Neuronal stem cell (in vitro differentiated cells): ENCODE measurements around the gene RNF150.

Experiments
- DNase-seq: peaks from one replicate; pipeline ENCODE4 v3.0.0-alpha.2; 2013; ENCODE audit warnings: low spot score
- H2AFZ ChIP-seq: one replicate; pipeline ENCODE4 v1.6.1; 2013; ENCODE audit warnings: mild to moderate bottlenecking, low read length, inconsistent platforms
- H2AK5ac ChIP-seq: 2 replicates; pipeline ENCODE4 v1.6.1; 2013; ENCODE audit warnings: low read depth, mild to moderate bottlenecking, inconsistent platforms, low read length, moderate library complexity, mixed read lengths
- H2BK120ac ChIP-seq: 2 replicates; pipeline ENCODE4 v1.6.1; 2013; ENCODE audit warnings: low read depth, mild to moderate bottlenecking, inconsistent platforms, low read length, moderate library complexity, mixed read lengths
- H2BK12ac ChIP-seq: one replicate; pipeline ENCODE4 v1.6.1; 2013; ENCODE audit warnings: low read length, inconsistent platforms
- H2BK15ac ChIP-seq: 2 replicates; pipeline ENCODE4 v1.6.1; 2013; ENCODE audit warnings: mild to moderate bottlenecking, low read length, inconsistent platforms, mixed read lengths
- H2BK5ac ChIP-seq: one replicate; pipeline ENCODE4 v1.6.1; 2013; ENCODE audit warnings: inconsistent platforms, mild to moderate bottlenecking, low read length, moderate library complexity
- H3K14ac ChIP-seq: one replicate; pipeline ENCODE4 v1.6.1; 2013; ENCODE audit warnings: low read length, inconsistent platforms
- H3K18ac ChIP-seq: 2 replicates; pipeline ENCODE4 v1.6.1; 2013; ENCODE audit warnings: low read length, inconsistent platforms
- H3K23ac ChIP-seq: 2 replicates; pipeline ENCODE4 v1.6.1; 2013; ENCODE audit warnings: low read depth, mild to moderate bottlenecking, mixed read lengths, low read length, inconsistent platforms; ENCODE audit not compliant: poor library complexity
- H3K27ac ChIP-seq: replicated peaks from 3 replicates; pipeline ENCODE4 v1.5.1; 2013; ENCODE audit warnings: low read length, inconsistent platforms
- H3K27me3 ChIP-seq, 3 experiments: 2 replicates each; pipeline ENCODE4 v1.6.1; 2013; ENCODE audit warnings: low read length in 3 of 3, mild to moderate bottlenecking in 2 of 3, inconsistent platforms in 1 of 3, low read depth in 1 of 3, mixed read lengths in 1 of 3, moderate library complexity in 1 of 3; ENCODE audit not compliant: control insufficient read depth in 3 of 3, insufficient read depth in 3 of 3
- H3K36me3 ChIP-seq, 2 donors: replicated peaks in 1 of 2; 2 replicates each; pipeline ENCODE4 v1.6.1; 2013; ENCODE audit warnings: low read length in 2 of 2; ENCODE audit not compliant: control insufficient read depth in 2 of 2, insufficient read depth in 2 of 2
- H3K4ac ChIP-seq: 2 replicates; pipeline ENCODE4 v1.6.1; 2013; ENCODE audit warnings: inconsistent platforms, mild to moderate bottlenecking, low read length, moderate library complexity
- H3K4me1 ChIP-seq, 2 donors: 1 replicate in 1 of 2; 2 replicates in 1 of 2; pipeline ENCODE4 v1.6.1; 2013; ENCODE audit warnings: low read length in 2 of 2, low read depth in 1 of 2; ENCODE audit not compliant: control insufficient read depth in 2 of 2, insufficient read depth in 1 of 2
- H3K4me2 ChIP-seq: one replicate; pipeline ENCODE4 v1.6.1; 2013; ENCODE audit warnings: mild to moderate bottlenecking, low read length, inconsistent platforms; ENCODE audit not compliant: insufficient read depth, poor library complexity, severe bottlenecking
- H3K4me3 ChIP-seq, 2 donors: 2 replicates each; pipeline ENCODE4 v1.5.1; 2013; ENCODE audit warnings: low read length in 2 of 2, mild to moderate bottlenecking in 2 of 2, inconsistent platforms in 1 of 2, moderate library complexity in 1 of 2
- H3K79me1 ChIP-seq: one replicate; pipeline ENCODE4 v1.6.1; 2013; ENCODE audit warnings: low read depth, mild to moderate bottlenecking, inconsistent platforms, low read length, moderate library complexity
- H3K9ac ChIP-seq: one replicate; pipeline ENCODE4 v1.6.1; 2013; ENCODE audit warnings: mild to moderate bottlenecking, low read depth, low read length, inconsistent platforms; ENCODE audit not compliant: poor library complexity
- H3K9me3 ChIP-seq, 2 donors: replicated peaks in 1 of 2; 2 replicates each; pipeline versions ENCODE3 to v1.6.1; 2013; ENCODE audit warnings: low read length in 2 of 2, mild to moderate bottlenecking in 2 of 2, inconsistent platforms in 1 of 2, low read depth in 1 of 2, mixed read lengths in 1 of 2, moderate library complexity in 1 of 2; ENCODE audit not compliant: control insufficient read depth in 2 of 2, insufficient read depth in 1 of 2
- H4K8ac ChIP-seq: one replicate; pipeline ENCODE4 v1.6.1; 2013; ENCODE audit warnings: low read depth, mild to moderate bottlenecking, inconsistent platforms, low read length, moderate library complexity
- H4K91ac ChIP-seq: one replicate; pipeline ENCODE4 v1.6.1; 2013; ENCODE audit warnings: low read length, low read depth, mild to moderate bottlenecking, inconsistent platforms; ENCODE audit not compliant: poor library complexity
- WGBS, 2 donors: extraction: QIAGEN DNeasy Blood & Tissue Kit; methylation state at CpG; one replicate each; pipeline ENCODE4 v1.1.7; 2013; ENCODE audit warnings: missing lambda C conversion rate in 2 of 2, mixed read lengths in 1 of 2; ENCODE audit not compliant: insufficient read length in 2 of 2, insufficient replicate concordance in 1 of 2; ENCODE audit errors: extremely low coverage in 2 of 2; 5-methylcytosine and 5-hydroxymethylcytosine counted together

Gene RNF150

DNA sequence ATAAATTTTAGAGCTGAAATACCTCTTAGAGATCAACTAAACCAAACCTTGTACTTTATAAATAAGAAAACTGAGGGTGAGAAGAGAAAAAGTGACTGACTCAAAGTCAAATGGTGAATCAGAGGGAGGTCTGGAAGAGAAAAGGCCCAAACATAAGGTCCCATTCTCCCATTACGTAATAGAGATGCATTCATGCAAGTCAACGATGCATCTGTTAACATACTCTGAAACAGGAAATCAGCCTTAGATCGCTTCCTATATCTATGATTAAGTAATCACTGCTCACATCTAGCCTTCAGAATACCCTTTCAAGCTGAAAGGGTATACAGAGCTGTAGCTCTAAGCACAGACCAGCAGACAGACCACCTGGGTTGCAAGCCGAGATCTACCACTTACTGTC, 6.5 kb downstream of the RNF150 start:
- DNase-seq: no peak
- Histone ChIP-seq H3K4me2 (no peak overlapping the region), H2BK120ac (no peak overlapping the region), H2BK5ac (no peak overlapping the region), H3K23ac (no peak overlapping the region), H4K8ac (no peak overlapping the region), H2AK5ac (no peak overlapping the region), H2BK15ac (no peak overlapping the region), H2BK12ac (no peak overlapping the region), H3K4me3 (no peak overlapping the region), H3K36me3 (peaks cover 0 to 17% of the 10 kb centered on the region in 2 donors), H3K79me1 (no peaks in the 10 kb centered on the region), H3K4ac (no peak overlapping the region), H3K27me3 (peaks cover 0 to 15% (median 4%) of the 10 kb centered on the region in 3 experiments), H4K91ac (no peak overlapping the region), H3K27ac (no peak overlapping the region), H3K9me3 (peaks cover 0 to 5% of the 10 kb centered on the region in 2 donors), H2AFZ (no peak overlapping the region), H3K18ac (no peak overlapping the region), H3K14ac (no peak overlapping the region), H3K9ac (no peak overlapping the region), H3K4me1 (peaks cover 3 to 8% of the 10 kb centered on the region in 2 donors)
- WGBS, 2 donors: no CpG with 5 or more reads among the region's 4 CpGs

DNA sequence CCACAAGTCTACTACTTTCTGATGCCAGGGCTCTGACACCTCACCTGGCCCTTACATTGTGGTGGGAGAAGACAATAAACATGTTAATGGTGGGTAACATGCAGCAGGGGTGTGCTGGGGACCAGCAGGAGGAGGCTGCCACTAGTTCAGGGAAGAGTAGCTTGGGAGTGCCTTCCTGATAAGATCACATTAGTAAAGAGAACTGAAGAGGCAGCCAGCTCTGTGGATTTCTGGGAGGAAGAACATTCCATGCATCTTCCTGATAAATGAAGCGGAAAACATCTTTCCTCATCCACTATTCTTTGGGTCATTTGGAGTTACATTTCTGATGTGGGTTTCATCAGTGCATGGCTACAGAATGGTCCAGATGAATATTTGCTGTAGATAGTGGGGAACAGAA, 9.0 kb downstream of the RNF150 start:
- Histone ChIP-seq H3K36me3 (peaks cover 0 to 17% of the 10 kb centered on the region in 2 donors), H2BK5ac (no peak overlapping the region), H3K9me3 (peaks cover 0 to 5% of the 10 kb centered on the region in 2 donors), H3K4me1 (no peaks in the 10 kb centered on the region), H3K4me3 (no peak overlapping the region), H3K9ac (no peak overlapping the region), H2BK15ac (no peak overlapping the region), H2BK12ac (no peak overlapping the region), H2AK5ac (no peak overlapping the region), H3K27me3 (no peaks in the 10 kb centered on the region), H3K27ac (no peak overlapping the region), H3K79me1 (no peaks in the 10 kb centered on the region), H3K23ac (no peak overlapping the region), H2AFZ (no peak overlapping the region), H3K18ac (no peak overlapping the region), H3K4ac (no peak overlapping the region), H3K14ac (no peak overlapping the region), H3K4me2 (no peak overlapping the region), H4K8ac (no peak overlapping the region), H4K91ac (no peak overlapping the region), H2BK120ac (no peak overlapping the region)
- WGBS, 2 donors: no CpG with 5 or more reads among the region's 1 CpG
- no peak for DNase-seq

DNA sequence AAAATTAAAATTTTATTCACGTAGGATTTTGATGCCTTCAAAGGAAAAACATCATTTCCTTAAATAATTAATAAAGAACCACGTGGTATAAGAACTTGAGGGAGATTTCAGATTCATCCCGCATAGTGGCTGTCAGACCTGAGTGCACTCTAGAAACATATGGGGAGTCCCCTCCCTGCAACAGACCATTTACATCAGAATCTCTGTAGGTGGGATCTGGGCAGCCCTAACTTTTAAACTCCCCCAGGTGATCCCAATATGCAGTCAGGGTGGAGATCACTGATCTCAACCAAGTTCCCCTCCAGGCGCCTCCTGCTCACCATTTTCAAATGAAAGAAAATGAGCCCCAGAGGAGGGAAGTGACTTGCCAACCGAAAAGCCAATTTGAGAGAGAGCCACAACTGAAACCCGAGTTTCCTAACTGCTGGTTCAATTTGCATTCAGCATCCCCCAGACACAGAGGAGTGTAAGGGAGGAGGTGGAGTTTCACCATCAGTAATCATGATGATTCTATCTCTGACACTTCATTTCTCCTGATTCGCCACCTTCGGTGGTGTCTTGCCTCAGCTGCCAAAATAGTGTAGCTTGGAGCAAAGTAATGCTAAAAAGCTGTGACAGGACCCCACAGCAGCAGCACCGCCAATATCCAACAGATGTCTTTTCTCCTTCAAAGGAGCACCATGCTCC, 11.4 kb downstream of the RNF150 start:
- H3K23ac ChIP-seq: no peak overlapping the region
- H3K9ac ChIP-seq: no peak overlapping the region
- peaks cover 0 to 8% of the 10 kb centered on the region in 2 donors for H3K36me3 ChIP-seq
- H3K79me1 ChIP-seq: no peaks in the 10 kb centered on the region
- H3K4ac ChIP-seq: no peak overlapping the region
- no peak overlapping the region for H2BK120ac ChIP-seq
- H2BK15ac ChIP-seq: no peak overlapping the region
- H3K4me3 ChIP-seq: no peak overlapping the region
- no peak overlapping the region for H3K18ac ChIP-seq
- H3K14ac ChIP-seq: no peak overlapping the region
- H3K27me3 ChIP-seq: no peaks in the 10 kb centered on the region
- no peak overlapping the region for H4K8ac ChIP-seq
- H3K9me3 ChIP-seq: peaks cover 0 to 5% of the 10 kb centered on the region in 2 donors
- no peaks in the 10 kb centered on the region for H3K4me1 ChIP-seq
- no peak overlapping the region for H4K91ac ChIP-seq
- no peak overlapping the region for H2BK5ac ChIP-seq
- H2BK12ac ChIP-seq: no peak overlapping the region
- no peak for DNase-seq
- WGBS, 2 donors: no CpG with 5 or more reads among the region's 9 CpGs
- H2AFZ ChIP-seq: no peak overlapping the region
- no peak overlapping the region for H2AK5ac ChIP-seq
- H3K27ac ChIP-seq: no peak overlapping the region
- H3K4me2 ChIP-seq: no peak overlapping the region

DNA sequence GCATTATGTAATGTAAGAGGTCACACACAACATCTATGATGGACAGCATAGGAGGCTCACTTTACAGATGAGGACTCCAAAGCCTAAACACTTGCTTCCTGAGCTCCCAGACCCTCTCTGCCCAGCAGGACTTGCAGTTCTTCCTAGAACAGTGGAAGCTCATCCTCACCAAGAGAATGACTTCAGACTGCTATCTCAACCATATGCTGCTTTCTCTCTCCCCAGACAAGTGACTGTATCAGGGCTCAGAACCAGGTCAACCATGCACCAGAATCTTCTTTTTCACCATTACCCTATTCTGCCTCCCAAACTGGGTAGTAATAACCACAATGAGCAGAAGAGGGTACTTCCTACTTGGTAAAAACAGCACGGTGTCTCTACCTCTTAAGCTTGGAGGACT, 12.2 kb downstream of the RNF150 start:
- no peak overlapping the region for H2BK12ac ChIP-seq
- H2AK5ac ChIP-seq: no peak overlapping the region
- peaks cover 0 to 8% of the 10 kb centered on the region in 2 donors for H3K36me3 ChIP-seq
- no CpG with 5 or more reads among the region's 1 CpG for WGBS, 2 donors
- no peak overlapping the region for H4K8ac ChIP-seq
- H3K23ac ChIP-seq: no peak overlapping the region
- H3K9ac ChIP-seq: no peak overlapping the region
- no peak overlapping the region for H3K18ac ChIP-seq
- H2AFZ ChIP-seq: no peak overlapping the region
- H3K9me3 ChIP-seq: peaks cover 0 to 5% of the 10 kb centered on the region in 2 donors
- H3K79me1 ChIP-seq: no peaks in the 10 kb centered on the region
- no peak overlapping the region for H3K14ac ChIP-seq
- no peaks in the 10 kb centered on the region for H3K4me1 ChIP-seq
- H3K4me3 ChIP-seq: no peak overlapping the region
- no peak overlapping the region for H3K27ac ChIP-seq
- no peak overlapping the region for H3K4me2 ChIP-seq
- no peak for DNase-seq
- no peaks in the 10 kb centered on the region for H3K27me3 ChIP-seq
- no peak overlapping the region for H2BK5ac ChIP-seq
- H4K91ac ChIP-seq: no peak overlapping the region
- no peak overlapping the region for H2BK15ac ChIP-seq
- no peak overlapping the region for H2BK120ac ChIP-seq
- H3K4ac ChIP-seq: no peak overlapping the region
